CD4-positive, CD25-positive, alpha-beta regulatory T cell (primary cell): ENCODE results near the gene PLEKHA8. TPM values are rescaled to one million over a fixed set of nuclear protein-coding genes. Genes with fewer than 3 reads are reported as not detected.

Experiments
- ATAC-seq, 2 donors: fragments of 150-1000 bp; cut with Tn5 transposase; one replicate each; pipeline ENCODE4 v1.10.0; 2021; ENCODE audit warnings: low read depth in 2 of 2, moderate number of reproducible peaks in 2 of 2, moderate library complexity in 1 of 2
- DNase-seq, 3 donors: peaks; one replicate each; pipeline versions ENCODE4 v3.0.0 to v3.0.0-alpha.2; 2012 to 2022; ENCODE audit warnings: mixed read lengths in 1 of 3
- H3K27ac ChIP-seq: one replicate; pipeline ENCODE4 v1.7.0; 2013; ENCODE audit warnings: mild to moderate bottlenecking, low read length; ENCODE audit not compliant: insufficient read depth, poor library complexity, severe bottlenecking
- H3K27me3 ChIP-seq: one replicate; pipeline ENCODE4 v1.7.0; 2013; ENCODE audit warnings: low read length; ENCODE audit not compliant: control insufficient read depth, insufficient read depth
- H3K36me3 ChIP-seq: one replicate; pipeline ENCODE4 v1.7.0; 2013; ENCODE audit warnings: mild to moderate bottlenecking, low read length, moderate library complexity; ENCODE audit not compliant: control insufficient read depth, insufficient read depth
- H3K4me1 ChIP-seq: 2 replicates; pipeline ENCODE4 v1.7.0; 2013; ENCODE audit warnings: mild to moderate bottlenecking, low read length; ENCODE audit not compliant: insufficient read depth, control insufficient read depth, poor library complexity, severe bottlenecking
- H3K4me3 ChIP-seq: one replicate; pipeline ENCODE4 v1.7.0; 2013; ENCODE audit warnings: low read depth, mild to moderate bottlenecking, low read length, moderate library complexity
- H3K9me3 ChIP-seq, 2 experiments: 1 replicate in 1 of 2; 2 replicates in 1 of 2; pipeline ENCODE4 v1.7.0; 2013; ENCODE audit warnings: low read length in 2 of 2, mild to moderate bottlenecking in 1 of 2, moderate library complexity in 1 of 2; ENCODE audit not compliant: control insufficient read depth in 2 of 2
- H3K27ac Mint-ChIP-seq, 3 donors: one replicate each; pipeline ENCODE4 v1.8.0; 2020 to 2022; ENCODE audit warnings: mild to moderate bottlenecking in 3 of 3, mixed read lengths in 3 of 3, moderate library complexity in 2 of 3
- H3K27me3 Mint-ChIP-seq: one replicate; pipeline ENCODE4 v1.8.0; 2022; ENCODE audit warnings: mild to moderate bottlenecking, mixed read lengths
- H3K36me3 Mint-ChIP-seq: one replicate; pipeline ENCODE4 v1.8.0; 2020; ENCODE audit warnings: mixed read lengths
- H3K4me1 Mint-ChIP-seq, 4 donors: one replicate each; pipeline ENCODE4 v1.8.0; 2020 to 2022; ENCODE audit warnings: mixed read lengths in 4 of 4, mild to moderate bottlenecking in 1 of 4
- H3K4me3 Mint-ChIP-seq, 4 donors: one replicate each; pipeline ENCODE4 v1.8.0; 2020 to 2022; ENCODE audit warnings: mild to moderate bottlenecking in 4 of 4, mixed read lengths in 4 of 4, moderate library complexity in 3 of 4
- H3K9me3 Mint-ChIP-seq, 7 donors: one replicate each; pipeline ENCODE4 v1.8.0; 2020 to 2022; ENCODE audit warnings: mixed read lengths in 7 of 7, mild to moderate bottlenecking in 3 of 7, moderate library complexity in 2 of 7
- polyA plus RNA-seq, 4 donors: library from polyadenylated mRNA; unstranded; fragments of 300-500 nt; fragmentation: Illumina TruSeq; gene quantifications; one replicate each; pipeline ENCODE4 v1.2.3, GENCODE V29; 2021
- total RNA-seq: library from RNA; stranded (reverse); gene quantifications from one replicate; pipeline ENCODE4 v1.2.3, GENCODE V29; 2022

PLEKHA8 gene
- total and polyA plus RNA-seq, 5 donors from 2014 or later: 3.1 to 15.2 (median 8.0) TPM

- H3K27ac Mint-ChIP-seq: peak overlapping the region in 2 of 3 donors; percentile 43 to 65
- H3K27me3 Mint-ChIP-seq: no peaks in the 10 kb centered on the region
- H3K36me3 Mint-ChIP-seq: no peaks in the 10 kb centered on the region
- Histone ChIP-seq H3K27ac (no peak overlapping the region), H3K4me1 (peaks cover 23% of the 10 kb centered on the region), H3K27me3 (no peaks in the 10 kb centered on the region), H3K4me3 (no peak overlapping the region), H3K36me3 (no peaks in the 10 kb centered on the region), H3K9me3 (no peaks in the 10 kb centered on the region)
- ATAC-seq (no peak), DNase-seq (no peak)
- no peak overlapping the region for H3K4me3 Mint-ChIP-seq
- H3K4me1 Mint-ChIP-seq: peaks cover 6 to 17% (median 15%) of the 10 kb centered on the region in 4 donors
- H3K9me3 Mint-ChIP-seq: no peaks in the 10 kb centered on the region
Observed at GRCh38 chr7:30032310-30033125, 4.3 kb downstream of the PLEKHA8 start.

- no peaks in the 10 kb centered on the region for H3K9me3 Mint-ChIP-seq
- no peak for DNase-seq
- peaks cover 15% of the 10 kb centered on the region for H3K4me1 ChIP-seq
- no peak overlapping the region for H3K27ac Mint-ChIP-seq
- no peak overlapping the region for H3K4me3 ChIP-seq
- H3K9me3 ChIP-seq: no peaks in the 10 kb centered on the region
- no peak overlapping the region for H3K4me3 Mint-ChIP-seq
- H3K27me3 Mint-ChIP-seq: no peaks in the 10 kb centered on the region
- H3K4me1 Mint-ChIP-seq: peaks cover 14 to 21% (median 18%) of the 10 kb centered on the region in 4 donors
- H3K36me3 Mint-ChIP-seq: no peaks in the 10 kb centered on the region
- ATAC-seq: no peak
- H3K27me3 ChIP-seq: no peaks in the 10 kb centered on the region
- H3K36me3 ChIP-seq: no peaks in the 10 kb centered on the region
- no peak overlapping the region for H3K27ac ChIP-seq
Observed at GRCh38 chr7:30034501-30034900, 6.3 kb downstream of the PLEKHA8 start.

GRCh38 chr7:30036220-30036619 is 8.0 kb downstream of the PLEKHA8 start:
- Mint-ChIP-seq H3K9me3 (no peaks in the 10 kb centered on the region), H3K27me3 (no peaks in the 10 kb centered on the region), H3K4me1 (peaks cover 21 to 38% (median 33%) of the 10 kb centered on the region in 4 donors), H3K4me3 (no peak overlapping the region), H3K36me3 (no peaks in the 10 kb centered on the region), H3K27ac (no peak overlapping the region)
- Histone ChIP-seq H3K27me3 (no peaks in the 10 kb centered on the region), H3K9me3 (no peaks in the 10 kb centered on the region), H3K4me3 (no peak overlapping the region), H3K4me1 (peaks cover 19% of the 10 kb centered on the region), H3K36me3 (no peaks in the 10 kb centered on the region), H3K27ac (no peak overlapping the region)
- DNase-seq: no peak
- no peak for ATAC-seq

- Mint-ChIP-seq H3K4me1 (peaks cover 15 to 48% (median 32%) of the 10 kb centered on the region in 4 donors), H3K9me3 (no peaks in the 10 kb centered on the region), H3K27ac (peak overlapping the region in 1 of 3 donors; percentile 34), H3K4me3 (no peak overlapping the region), H3K36me3 (peaks cover 6% of the 10 kb centered on the region), H3K27me3 (no peaks in the 10 kb centered on the region)
- Histone ChIP-seq H3K27ac (no peak overlapping the region), H3K4me1 (peaks cover 19% of the 10 kb centered on the region), H3K9me3 (no peaks in the 10 kb centered on the region), H3K27me3 (no peaks in the 10 kb centered on the region), H3K36me3 (no peaks in the 10 kb centered on the region), H3K4me3 (no peak overlapping the region)
- ATAC-seq: no peak
- DNase-seq: no peak
Observed at GRCh38 chr7:30038196-30038980, 10.2 kb downstream of the PLEKHA8 start.

- Histone ChIP-seq H3K9me3 (no peaks in the 10 kb centered on the region), H3K27me3 (no peaks in the 10 kb centered on the region), H3K36me3 (peaks cover 3% of the 10 kb centered on the region), H3K4me1 (peaks cover 19% of the 10 kb centered on the region), H3K27ac (no peak overlapping the region), H3K4me3 (no peak overlapping the region)
- DNase-seq (no peak), ATAC-seq (no peak)
- Mint-ChIP-seq H3K4me1 (peaks cover 15 to 51% (median 31%) of the 10 kb centered on the region in 4 donors), H3K9me3 (no peaks in the 10 kb centered on the region), H3K27ac (no peak overlapping the region), H3K36me3 (peaks cover 16% of the 10 kb centered on the region), H3K4me3 (no peak overlapping the region), H3K27me3 (no peaks in the 10 kb centered on the region)
Observed at GRCh38 chr7:30040938-30041337, 12.7 kb downstream of the PLEKHA8 start.

GRCh38 chr7:30041526-30042269 is 13.5 kb downstream of the PLEKHA8 start:
- no peaks in the 10 kb centered on the region for H3K27me3 Mint-ChIP-seq
- H3K27ac ChIP-seq: no peak overlapping the region

GRCh38 chr7:30046127-30046770 is 18.0 kb downstream of the PLEKHA8 start:
- Mint-ChIP-seq H3K27me3 (no peaks in the 10 kb centered on the region), H3K4me3 (no peak overlapping the region), H3K36me3 (peaks cover 44% of the 10 kb centered on the region), H3K4me1 (peaks cover 8 to 20% (median 12%) of the 10 kb centered on the region in 4 donors), H3K9me3 (no peaks in the 10 kb centered on the region), H3K27ac (no peak overlapping the region)
- no peaks in the 10 kb centered on the region for H3K27me3 ChIP-seq
- no peak for ATAC-seq
- no peak overlapping the region for H3K4me3 ChIP-seq
- peaks cover 18% of the 10 kb centered on the region for H3K36me3 ChIP-seq
- no peaks in the 10 kb centered on the region for H3K9me3 ChIP-seq
- DNase-seq: no peak
- H3K4me1 ChIP-seq: no peaks in the 10 kb centered on the region
- no peak overlapping the region for H3K27ac ChIP-seq

More at GRCh38 chr7:30041526-30042269, 13.5 kb downstream of the PLEKHA8 start:
- no peak for DNase-seq
- ATAC-seq: no peak
- Histone ChIP-seq H3K36me3 (peaks cover 10% of the 10 kb centered on the region), H3K27me3 (no peaks in the 10 kb centered on the region), H3K4me3 (no peak overlapping the region), H3K4me1 (peaks cover 19% of the 10 kb centered on the region), H3K9me3 (no peaks in the 10 kb centered on the region)
- Mint-ChIP-seq H3K36me3 (peaks cover 23% of the 10 kb centered on the region), H3K9me3 (no peaks in the 10 kb centered on the region), H3K27ac (peak overlapping the region in 1 of 3 donors; percentile 19), H3K4me1 (peaks cover 15 to 50% (median 28%) of the 10 kb centered on the region in 4 donors), H3K4me3 (no peak overlapping the region)
